ENCODE data around the gene SLC35G6. TPM values are rescaled to one million over a fixed set of nuclear protein-coding genes. Genes with fewer than 3 reads are reported as not detected.

The SLC35G6 gene
- total and polyA plus RNA-seq, 2 of the 13 experiments (the other 11 are each of a cell fraction or from before 2014, with no cell fraction given): 0.07 TPM; not detected in 1

DNA sequence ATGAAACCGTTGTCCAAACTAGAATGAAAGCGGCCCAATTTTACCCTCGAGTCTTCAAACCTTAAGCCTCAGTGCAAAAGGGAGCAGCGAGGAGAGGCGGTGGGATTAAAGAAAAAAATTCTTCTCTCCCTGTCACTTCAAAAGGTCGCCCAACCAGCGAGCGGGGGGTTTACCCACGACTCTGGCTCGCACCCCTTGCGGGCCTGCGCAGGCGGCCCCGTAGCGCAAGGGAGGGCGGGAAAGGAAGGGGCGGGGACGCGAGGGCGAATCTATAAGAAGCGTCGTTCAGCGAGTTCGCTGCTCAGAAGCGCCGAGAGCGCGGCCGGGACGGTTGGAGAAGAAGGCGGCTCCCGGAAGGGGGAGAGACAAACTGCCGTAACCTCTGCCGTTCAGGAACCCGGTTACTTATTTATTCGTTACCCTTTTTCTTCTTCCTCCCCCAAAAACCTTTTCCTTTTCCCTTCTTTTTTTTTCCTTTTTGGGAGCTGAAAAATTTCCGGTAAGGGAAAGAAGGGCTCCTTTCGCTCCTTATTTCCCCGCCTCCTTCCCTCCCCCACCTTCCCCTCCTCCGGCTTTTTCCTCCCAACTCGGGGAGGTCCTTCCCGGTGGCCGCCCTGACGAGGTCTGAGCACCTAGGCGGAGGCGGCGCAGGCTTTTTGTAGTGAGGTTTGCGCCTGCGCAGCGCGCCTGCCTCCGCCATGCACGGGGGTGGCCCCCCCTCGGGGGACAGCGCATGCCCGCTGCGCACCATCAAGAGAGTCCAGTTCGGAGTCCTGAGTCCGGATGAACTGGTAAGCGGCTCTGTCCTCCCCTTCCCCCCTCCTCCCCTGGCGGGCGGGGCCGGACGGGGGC is 3.0 kb downstream of the SLC35G6 start, which contains the start of gene POLR2A (continued):
- peak; percentile 36; the same call in 1 of the 2 replicates for TF ChIP-seq THAP9 (CRISPR knock-in tag; IDR thresholded peaks at IDR 0.05; ENCODE audit: borderline replicate concordance)
- TF ChIP-seq, protein P1, sequence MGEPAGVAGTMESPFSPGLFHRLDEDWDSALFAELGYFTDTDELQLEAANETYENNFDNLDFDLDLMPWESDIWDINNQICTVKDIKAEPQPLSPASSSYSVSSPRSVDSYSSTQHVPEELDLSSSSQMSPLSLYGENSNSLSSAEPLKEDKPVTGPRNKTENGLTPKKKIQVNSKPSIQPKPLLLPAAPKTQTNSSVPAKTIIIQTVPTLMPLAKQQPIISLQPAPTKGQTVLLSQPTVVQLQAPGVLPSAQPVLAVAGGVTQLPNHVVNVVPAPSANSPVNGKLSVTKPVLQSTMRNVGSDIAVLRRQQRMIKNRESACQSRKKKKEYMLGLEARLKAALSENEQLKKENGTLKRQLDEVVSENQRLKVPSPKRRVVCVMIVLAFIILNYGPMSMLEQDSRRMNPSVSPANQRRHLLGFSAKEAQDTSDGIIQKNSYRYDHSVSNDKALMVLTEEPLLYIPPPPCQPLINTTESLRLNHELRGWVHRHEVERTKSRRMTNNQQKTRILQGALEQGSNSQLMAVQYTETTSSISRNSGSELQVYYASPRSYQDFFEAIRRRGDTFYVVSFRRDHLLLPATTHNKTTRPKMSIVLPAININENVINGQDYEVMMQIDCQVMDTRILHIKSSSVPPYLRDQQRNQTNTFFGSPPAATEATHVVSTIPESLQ (CRISPR knock-in tag; conservative IDR thresholded peaks at IDR 0.05): 0 out of 2 replicates have a peak, but pooled peaks have one; percentile 75
- peak; percentile 95; the same call in 1 of the 2 replicates for TF ChIP-seq ISX (CRISPR knock-in tag; conservative IDR thresholded peaks at IDR 0.05)
- no peak for TF ChIP-seq CENPBD1 (CRISPR knock-in tag; IDR thresholded peaks at IDR 0.05; ENCODE audit: borderline replicate concordance, low read depth)
- TF ChIP-seq ZNF674 (CRISPR knock-in tag; IDR thresholded peaks at IDR 0.05; ENCODE audit: low read depth): no peak; the same call in 1 of the 2 replicates
- no peak for TF ChIP-seq ZNF572 (CRISPR knock-in tag; IDR thresholded peaks at IDR 0.05)
- no peak; the same call in 1 of the 2 replicates for TF ChIP-seq ZZZ3 (CRISPR knock-in tag; IDR thresholded peaks at IDR 0.05; ENCODE audit: borderline replicate concordance)
- no peak for TF ChIP-seq MBNL3 (CRISPR knock-in tag; conservative IDR thresholded peaks at IDR 0.05)
- TF ChIP-seq ZNF180 (CRISPR knock-in tag; IDR thresholded peaks at IDR 0.05; ENCODE audit: borderline replicate concordance, low read depth): no peak
- TF ChIP-seq ZNF75D (CRISPR knock-in tag; IDR thresholded peaks at IDR 0.05; ENCODE audit: borderline replicate concordance): no peak
- peak; percentile 57; the same call in 1 of the 2 replicates for TF ChIP-seq CBX5 (CRISPR knock-in tag; IDR thresholded peaks at IDR 0.05; ENCODE audit: borderline replicate concordance)
- TF ChIP-seq HNRNPUL1 (IDR thresholded peaks at IDR 0.05; ENCODE audit: low read depth, low read length): no peak
- 0 out of 2 replicates have a peak, but pooled peaks have one; percentile 26 for TF ChIP-seq DDIT3 (CRISPR knock-in tag; IDR thresholded peaks at IDR 0.05)
- no peak; the same call in 1 of the 2 replicates for TF ChIP-seq U2AF2 (IDR thresholded peaks at IDR 0.05; ENCODE audit: low read depth, low read length)
- TF ChIP-seq LCORL (IDR thresholded peaks at IDR 0.05): no peak
- TF ChIP-seq LCORL (CRISPR knock-in tag; IDR thresholded peaks at IDR 0.05): peak; percentile 53; the same call in 1 of the 2 replicates
- peak; percentile 62; the same call in 1 of the 2 replicates for TF ChIP-seq GTF3A (CRISPR knock-in tag; conservative IDR thresholded peaks at IDR 0.05)
- TF ChIP-seq ZNF556 (CRISPR knock-in tag; IDR thresholded peaks at IDR 0.05; ENCODE audit: borderline replicate concordance): peak; percentile 88; the same call in 1 of the 2 replicates
- peak; percentile 27; the same call in 1 of the 2 replicates for TF ChIP-seq ZNF749 (CRISPR knock-in tag; IDR thresholded peaks at IDR 0.05; ENCODE audit: borderline replicate concordance)
- peak; percentile 33; the same call in 1 of the 2 replicates for TF ChIP-seq FOSL2 (CRISPR knock-in tag; IDR thresholded peaks at IDR 0.05)

All from HepG2 (cell line).